Measurements from ENCODE around the gene SEZ6L2. TPM values are rescaled to one million over a fixed set of nuclear protein-coding genes. Genes with fewer than 3 reads are reported as not detected.
A peak's percentile ranks its signal among the peaks of the same experiment; 100 is the strongest.

SEZ6L2 gene
- total and polyA plus RNA-seq, 2 of the 8 experiments (the other 6 are each of a cell fraction or from before 2014, with no cell fraction given): 43.5 to 47.7 TPM

- H4K5ac ChIP-seq (ENCODE audit: insufficient read length, low read depth, low read length): peak overlapping the region; percentile 22
- H3K4me3 ChIP-seq (ENCODE audit: extremely low read depth in 1 of 4, insufficient read depth in 2 of 4, low read depth in 3 of 4, low read length in 4 of 4): peak overlapping the region; percentile 8 to 89 (median 39); a peak in 6 of 8 replicates
- peaks cover 0 to 5% of the 10 kb centered on the region in 2 experiments for H4K20me1 ChIP-seq (replicated peaks in 1 of 2; ENCODE audit: control insufficient read depth in 1 of 2, insufficient read depth in 2 of 2, low read length in 2 of 2)
- peak overlapping the region; percentile 99 for H2BK15ac ChIP-seq (ENCODE audit: low read length)
- peak overlapping the region; percentile 100 for H2AFZ ChIP-seq (ENCODE audit: low read length)
- FAIRE-seq (no peak), DNase-seq (ENCODE audit: low read depth in 1 of 2, low spot score in 2 of 2) (no peak)
- H2BK5ac ChIP-seq (ENCODE audit: low read depth, low read length): peak overlapping the region; percentile 71
- WGBS, 2 experiments (ENCODE audit: extremely low coverage in 1 of 2, insufficient coverage in 1 of 2, insufficient read length in 1 of 2, insufficient replicate concordance in 2 of 2, low coverage in 1 of 2, low lambda C conversion rate in 2 of 2, missing lambda C conversion rate in 1 of 2): 37% methylated on average over 16 of the region's 16 CpGs; no CpG with 5 or more reads in 1 of the 2 experiments
- no peaks in the 10 kb centered on the region for H3K27me3 ChIP-seq (replicated peaks in 1 of 4; ENCODE audit: control insufficient read depth in 3 of 4, extremely low read depth in 1 of 4, insufficient read depth in 3 of 4, low read length in 3 of 4)
- H2BK20ac ChIP-seq (ENCODE audit: low read length): peak overlapping the region; percentile 61; the same call in 1 of the 2 replicates
- H3K79me1 ChIP-seq (ENCODE audit: low read depth, low read length): peaks cover 9% of the 10 kb centered on the region
- H3K36me3 ChIP-seq (ENCODE audit: control insufficient read depth in 2 of 4, insufficient read depth in 4 of 4, low read length in 3 of 4): peaks cover 0 to 9% (median 4%) of the 10 kb centered on the region in 4 experiments; a peak in 5 of 8 replicates
- CTCF ChIA-PET (ENCODE audit: partially characterized antibody): interaction anchor here (1.0 to 4.9 kb wide), 8 partner anchors 11 to 74 kb away, joined by 3 to 21 read pairs (median 6); partner anchors contain the start of genes ASPHD1 and SEZ6L2
- H3K18ac ChIP-seq (ENCODE audit: extremely low read depth, low read length): peak overlapping the region; percentile 93
- H2AK5ac ChIP-seq (ENCODE audit: low read depth, low read length): 0 out of 2 replicates have a peak overlapping the region, but pooled peaks have one; percentile 53
- peaks cover 0 to 7% (median 3%) of the 10 kb centered on the region in 4 experiments; a peak in 3 of 7 replicates for H3K4me1 ChIP-seq (replicated peaks in 1 of 4; ENCODE audit: control insufficient read depth in 3 of 4, insufficient read depth in 4 of 4, low read length in 3 of 4)
- H3K79me2 ChIP-seq (ENCODE audit: control insufficient read depth in 1 of 2, insufficient read depth in 2 of 2, low read length in 2 of 2): peaks cover 0 to 9% of the 10 kb centered on the region in 2 experiments; a peak in 2 of 4 replicates
- peak overlapping the region; percentile 39; the same call in 1 of the 2 replicates for H2BK12ac ChIP-seq (ENCODE audit: low read depth, low read length)
- H3K4ac ChIP-seq (replicated peaks; ENCODE audit: insufficient read length, low read depth, low read length): no peak overlapping the region
- H4K91ac ChIP-seq (replicated peaks; ENCODE audit: insufficient read length, low read length): peak overlapping the region; percentile 15
- peaks cover 8% of the 10 kb centered on the region; the same call in 1 of the 2 replicates for H3K23me2 ChIP-seq (ENCODE audit: low read depth, low read length)
- no peak overlapping the region for H2BK120ac ChIP-seq (replicated peaks; ENCODE audit: low read depth, low read length)
- H3K4me2 ChIP-seq (ENCODE audit: insufficient read depth in 1 of 2, low read depth in 2 of 2, low read length in 2 of 2): peak overlapping the region; percentile 64 to 95
- no peak overlapping the region for H3K56ac ChIP-seq (replicated peaks; ENCODE audit: insufficient read length, low read depth, low read length)
- POLR2A ChIA-PET (ENCODE audit: partially characterized antibody): interaction anchor here (0.6 to 3.7 kb wide), 20 partner anchors 9 to 210 kb away, joined by 3 to 11 read pairs (median 3); partner anchors contain the start of genes ASPHD1, HIRIP3, KCTD13 and KIF22
- peak overlapping the region in 2 of 4 experiments; percentile 25 to 91; a peak in 2 of 7 replicates for H3K9ac ChIP-seq (replicated peaks in 1 of 4; ENCODE audit: extremely low read depth in 1 of 4, low read depth in 3 of 4, low read length in 3 of 4)
- H3K9me3 ChIP-seq (ENCODE audit: insufficient read depth in 2 of 2, low read depth in 1 of 2, low read length in 1 of 2): no peaks in the 10 kb centered on the region
- H3K23ac ChIP-seq (ENCODE audit: insufficient read length): no peak overlapping the region
- H3K14ac ChIP-seq (ENCODE audit: insufficient read length): no peak overlapping the region
- H3K27ac ChIP-seq (ENCODE audit: low read depth, low read length): no peak overlapping the region
- TF ChIP-seq POLR2A (IDR thresholded peaks at IDR 0.05; ENCODE audit: control extremely low read depth in 1 of 2, low read depth in 2 of 2, low read length in 2 of 2) (0 out of 3 replicates have a peak, but pooled peaks of 1 of the 2 experiments have one; percentile 55), RAD21 (IDR thresholded peaks at IDR 0.05 in 1 of 2, conservative IDR thresholded peaks at IDR 0.05 in 1 of 2; ENCODE audit: low read depth in 2 of 2, low read length in 2 of 2) (peak; percentile 31 to 41; a peak in 3 of 4 replicates), SAP30 (IDR thresholded peaks at IDR 0.05; ENCODE audit: insufficient read depth, insufficient replicate concordance, low read length) (no peak), BRCA1 (IDR thresholded peaks at IDR 0.05; ENCODE audit: low read depth, low read length) (no peak), ASH2L (IDR thresholded peaks at IDR 0.05; ENCODE audit: low read length) (no peak)
- peak overlapping the region; percentile 89; the same call in 1 of the 2 replicates for H4K8ac ChIP-seq (ENCODE audit: extremely low read depth, insufficient read depth, low read length)
These were observed 35.7 kb downstream of the SEZ6L2 start for GRCh38 chr16:29863669-29863984.
